Measurements from ENCODE around the gene TRIM41. TPM values are rescaled to one million over a fixed set of nuclear protein-coding genes. Genes with fewer than 3 reads are reported as not detected.
A peak's percentile ranks its signal among the peaks of the same experiment; 100 is the strongest.

The TRIM41 gene
- polyA plus RNA-seq, 1 donor, result 35.4 TPM

DNA sequence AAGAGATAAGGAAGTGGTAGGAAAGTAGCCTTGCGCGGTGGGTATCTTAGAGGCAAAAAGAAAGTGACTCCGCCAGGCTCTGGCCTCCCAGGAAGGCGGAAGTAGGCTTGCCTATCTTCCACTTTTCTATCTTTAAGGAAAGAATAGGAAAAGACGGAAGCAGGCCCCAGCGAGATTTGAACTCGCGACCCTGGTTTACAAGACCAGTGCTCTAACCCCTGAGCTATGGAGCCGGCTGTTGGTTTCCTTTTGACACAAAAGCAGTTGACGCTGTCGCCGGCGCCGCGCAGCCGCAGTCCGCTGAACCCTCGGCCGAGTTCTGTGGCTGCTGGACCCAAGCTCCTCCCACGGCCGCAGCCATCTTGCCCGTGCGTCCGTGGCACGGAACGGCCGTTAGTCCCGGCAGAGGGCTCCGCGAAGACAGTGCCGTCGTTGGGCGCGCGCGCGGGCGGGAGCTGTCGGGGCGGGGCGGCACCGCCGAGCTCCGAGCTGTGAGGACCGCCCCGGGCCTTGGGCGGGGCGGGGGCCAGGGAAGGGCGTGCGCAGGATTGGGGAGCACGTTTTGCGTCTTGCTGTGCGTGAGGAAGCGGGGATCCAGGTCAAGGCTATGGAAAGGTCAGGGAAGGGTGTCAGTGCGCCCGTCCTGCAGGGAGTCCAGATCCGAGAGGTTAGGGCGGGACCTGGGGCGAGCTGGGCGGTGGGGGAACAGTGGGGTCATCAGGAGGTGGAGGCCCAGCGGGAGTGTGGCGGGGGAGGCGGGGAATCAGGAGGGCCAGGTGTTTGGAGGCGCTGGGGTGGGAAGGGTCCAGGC, 31.4 kb upstream of the TRIM41 start:
- DNase-seq, result peak; percentile 94

DNA sequence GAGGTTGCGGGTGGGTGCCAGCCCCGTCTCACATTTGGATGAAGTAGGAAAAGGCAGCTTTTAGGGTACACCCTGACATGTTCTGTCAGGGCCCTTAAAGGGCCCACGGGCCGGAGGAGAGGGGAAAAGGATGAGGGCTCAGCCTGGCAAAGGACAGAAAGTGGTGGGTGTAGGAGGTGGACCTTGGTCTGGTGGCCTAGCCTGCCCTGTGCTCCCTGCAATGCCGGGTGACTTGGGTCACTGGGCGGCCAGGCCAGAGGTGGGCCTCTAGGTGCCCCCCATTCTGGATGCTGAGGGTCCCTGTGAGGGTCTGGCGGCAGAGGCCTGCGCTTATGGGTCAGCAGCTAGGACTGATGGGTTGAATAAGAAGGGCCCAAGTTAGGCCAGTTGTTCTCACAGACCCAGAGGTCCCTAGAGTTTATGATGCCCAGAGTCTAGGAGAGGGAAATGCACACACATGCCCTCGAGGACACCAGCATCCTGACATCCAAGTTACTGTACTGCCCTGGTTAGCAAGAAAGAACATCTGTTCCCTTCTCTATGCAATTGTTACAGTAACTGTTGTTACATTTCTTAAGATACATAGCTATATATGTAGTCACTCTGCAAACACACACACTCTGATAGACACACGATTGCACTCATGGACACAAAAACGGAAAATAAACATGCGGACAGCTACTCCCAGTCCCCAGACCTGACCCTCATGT, 30.6 kb upstream of the TRIM41 start:
- DNase-seq, result no peak

DNA sequence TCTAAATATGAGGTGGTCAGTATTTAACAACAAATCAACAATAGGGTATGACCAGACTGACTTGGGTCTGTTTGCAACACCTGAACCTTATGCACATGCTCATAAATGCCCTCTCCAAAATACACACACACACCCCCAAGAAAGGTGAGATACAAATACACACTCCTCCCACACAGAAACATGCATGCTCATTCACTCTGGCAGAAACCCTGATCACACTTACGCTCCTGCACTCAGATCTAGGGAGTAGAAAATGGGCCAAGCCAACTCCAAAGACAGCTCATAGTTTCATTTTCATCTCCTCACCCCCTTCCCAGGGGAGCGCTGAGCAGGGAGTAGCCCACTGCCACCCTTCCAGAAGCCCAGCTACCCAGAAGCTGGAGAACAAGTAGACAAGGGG, 29.4 kb upstream of the TRIM41 start:
- no peak for DNase-seq

DNA sequence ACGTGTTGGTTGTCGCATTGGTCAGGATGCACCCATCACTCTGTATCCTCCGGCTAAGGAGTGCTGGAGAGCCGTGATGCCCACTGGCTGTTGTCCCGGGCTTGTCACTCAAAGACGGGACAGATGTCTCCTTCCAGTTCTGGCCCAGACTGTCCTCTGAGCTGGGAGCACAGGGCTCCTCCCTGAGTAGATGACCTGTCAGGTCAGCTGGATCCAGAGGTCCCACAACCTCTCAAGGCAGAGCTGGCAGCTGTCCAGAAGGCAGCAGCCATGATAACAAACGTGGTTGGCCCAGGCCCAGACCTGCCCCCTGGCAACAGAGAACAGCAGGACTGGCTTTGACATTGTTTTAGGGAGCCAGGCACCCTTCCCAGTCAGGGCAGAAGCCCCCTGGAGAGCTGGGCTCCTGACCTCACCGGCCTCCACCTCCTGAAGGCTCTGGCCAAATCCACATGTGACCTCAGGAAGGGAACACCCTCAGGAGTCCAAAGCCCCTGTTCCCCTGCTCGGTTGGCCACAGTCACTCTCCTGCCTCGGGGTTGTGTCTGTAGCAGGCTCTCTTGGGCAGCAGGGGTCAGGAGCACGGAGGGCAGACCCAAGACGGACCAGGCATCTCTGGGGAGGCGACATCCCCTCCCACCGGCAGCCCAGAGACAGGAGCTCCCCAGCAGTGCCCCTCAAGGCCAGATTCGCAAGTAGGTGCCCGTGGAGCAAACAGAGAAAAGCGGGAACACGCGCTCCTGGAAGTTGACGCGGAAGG, 28.4 kb upstream of the TRIM41 start:
- no peak for DNase-seq

DNA sequence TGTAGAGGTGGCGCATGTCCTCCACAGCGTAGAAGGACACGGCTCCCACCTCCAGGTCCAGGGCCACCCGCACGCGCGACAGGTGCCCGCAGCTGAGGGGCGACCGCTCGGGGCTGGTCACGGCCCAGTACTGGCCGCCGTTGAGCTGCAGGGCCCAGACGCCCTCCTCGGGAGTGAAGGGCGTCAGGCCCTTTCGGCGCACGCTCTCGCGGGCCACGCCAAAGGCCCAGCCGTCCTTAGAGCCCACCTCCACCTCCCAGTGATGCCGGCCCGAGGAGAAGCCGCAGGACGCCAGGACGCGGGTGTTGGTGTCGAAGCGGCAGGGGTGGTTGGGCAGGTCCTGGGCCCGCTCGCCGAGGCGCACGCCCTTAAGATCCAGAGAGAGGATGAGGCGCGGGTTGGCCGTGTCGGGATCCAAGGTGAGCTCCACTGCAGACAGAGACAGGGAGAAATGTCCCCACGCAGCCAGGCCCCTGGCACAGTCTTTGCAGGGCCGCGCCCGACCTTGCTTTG, 27.8 kb upstream of the TRIM41 start:
- no peak for DNase-seq

DNA sequence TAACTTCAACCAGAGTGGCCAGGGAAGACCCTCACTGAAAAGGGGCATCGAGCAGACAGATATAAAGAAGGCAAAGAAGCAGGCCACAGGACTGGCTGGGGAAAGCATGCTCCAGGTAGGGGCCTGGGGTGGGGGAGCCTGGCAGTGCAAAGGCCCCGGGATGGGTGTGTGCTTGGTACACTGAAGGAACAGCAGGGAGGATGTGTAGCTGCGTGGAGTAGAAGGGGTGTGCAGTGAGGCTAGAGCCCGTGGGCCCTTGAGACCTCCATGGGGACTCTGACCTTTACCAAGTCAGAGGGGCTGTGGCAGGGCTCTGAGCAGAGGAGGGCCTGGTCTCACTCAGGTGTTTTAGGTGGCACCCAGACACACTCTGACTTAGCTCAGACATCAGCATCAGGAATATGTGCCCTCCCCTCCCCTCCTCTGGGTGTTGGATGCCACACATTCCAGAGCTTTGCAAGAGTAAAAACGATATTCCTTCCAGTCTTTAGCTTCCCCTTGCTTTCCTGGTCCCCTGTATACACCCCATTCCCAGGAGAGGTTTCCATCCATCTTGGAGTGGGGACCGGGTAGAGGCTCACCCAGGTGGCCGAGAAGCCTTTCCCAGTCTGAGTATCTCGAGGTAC, 25.6 kb upstream of the TRIM41 start:
- DNase-seq, result no peak

DNA sequence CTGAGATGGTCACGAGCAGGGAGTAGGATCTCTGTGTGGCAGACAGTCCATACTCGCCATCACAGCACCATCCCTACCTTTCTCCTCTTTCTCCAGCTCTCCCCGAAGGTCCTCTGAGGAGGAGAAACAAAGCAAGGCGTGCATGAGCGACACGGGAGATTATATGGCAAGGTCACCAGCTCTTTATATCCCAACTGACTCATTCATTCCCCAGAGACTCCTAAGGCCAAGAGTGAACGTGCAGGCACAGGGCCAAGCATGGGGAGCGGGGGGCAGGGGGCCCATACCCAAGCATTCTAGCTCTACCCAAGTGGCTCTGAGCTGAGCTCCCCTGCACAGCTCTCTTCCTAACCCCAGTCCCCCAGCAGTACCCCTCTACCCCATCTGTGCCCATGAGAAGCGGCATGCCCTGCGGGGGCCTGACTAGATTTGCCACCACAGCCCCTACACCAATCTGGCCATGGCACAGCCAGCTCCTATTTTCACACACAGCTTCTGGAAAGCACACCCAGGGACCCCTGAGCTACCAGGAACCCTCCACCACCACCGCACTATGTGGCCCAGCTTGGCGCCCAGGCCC, 24.9 kb upstream of the TRIM41 start:
- DNase-seq, result no peak

DNA sequence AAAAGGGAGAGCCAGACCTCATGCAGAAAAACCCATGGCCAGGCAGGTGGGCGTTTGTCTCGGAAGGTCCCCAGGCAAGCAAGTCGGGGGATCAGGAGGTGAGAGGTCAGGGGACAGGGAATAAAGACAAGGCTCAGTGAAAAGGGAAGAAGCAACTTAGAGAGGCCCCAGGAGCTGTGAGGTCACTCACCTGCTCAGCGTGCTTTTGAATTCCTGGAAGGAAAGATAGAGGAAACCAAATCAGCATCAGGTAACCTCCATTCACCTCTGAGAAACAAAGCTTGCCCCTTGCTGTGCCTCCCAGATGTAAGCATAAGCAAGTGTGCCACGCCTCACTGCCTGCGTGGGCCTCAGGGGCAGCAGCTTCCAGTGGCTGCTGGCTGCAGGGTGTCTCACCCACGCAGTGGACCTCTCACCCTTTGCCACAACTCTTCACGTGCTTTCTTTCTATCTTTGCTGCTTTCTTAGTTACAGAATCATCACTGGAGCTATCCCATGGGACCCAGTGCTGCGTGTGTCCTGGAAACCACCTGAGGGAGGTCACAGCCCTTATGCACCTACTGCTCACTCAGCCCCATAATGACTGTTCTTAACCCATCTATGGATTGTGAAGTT, 24.1 kb upstream of the TRIM41 start:
- DNase-seq, result no peak

DNA sequence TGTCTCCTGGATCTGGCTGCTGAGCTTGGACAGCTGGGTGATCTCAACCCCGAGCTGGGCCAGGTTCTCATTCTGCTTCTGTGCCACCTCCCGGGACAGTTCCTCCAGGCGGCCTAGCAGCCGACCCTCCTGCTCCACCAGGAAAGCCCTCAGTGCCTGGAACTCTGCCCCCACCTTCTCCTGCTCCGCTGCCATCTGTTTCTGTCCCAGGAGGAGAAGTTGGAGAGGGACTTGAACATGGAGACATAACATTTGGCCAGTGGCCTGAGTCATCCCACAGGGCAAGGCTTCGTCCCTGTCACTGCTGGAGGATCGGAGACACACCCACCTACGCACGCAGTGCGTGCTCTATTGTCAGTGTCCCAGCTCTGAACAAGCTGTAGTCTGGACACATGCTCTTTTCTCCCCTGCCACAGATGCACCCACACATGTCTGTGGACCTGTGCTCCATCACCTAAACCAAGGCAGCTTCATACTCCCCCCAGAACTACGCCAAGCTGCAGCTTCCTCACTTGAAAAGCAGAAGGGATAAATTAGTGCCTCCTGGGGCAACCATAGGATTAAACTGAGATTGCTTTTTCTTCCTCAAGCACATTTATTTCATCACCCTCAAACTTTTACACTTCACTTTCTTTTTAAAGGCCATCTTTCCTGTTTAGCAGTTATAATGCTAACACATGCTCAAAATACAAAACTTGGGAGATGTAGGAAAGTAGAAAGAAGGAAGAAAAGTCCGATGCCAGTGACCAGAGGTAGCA, 23.0 kb upstream of the TRIM41 start:
- no peak for DNase-seq

DNA sequence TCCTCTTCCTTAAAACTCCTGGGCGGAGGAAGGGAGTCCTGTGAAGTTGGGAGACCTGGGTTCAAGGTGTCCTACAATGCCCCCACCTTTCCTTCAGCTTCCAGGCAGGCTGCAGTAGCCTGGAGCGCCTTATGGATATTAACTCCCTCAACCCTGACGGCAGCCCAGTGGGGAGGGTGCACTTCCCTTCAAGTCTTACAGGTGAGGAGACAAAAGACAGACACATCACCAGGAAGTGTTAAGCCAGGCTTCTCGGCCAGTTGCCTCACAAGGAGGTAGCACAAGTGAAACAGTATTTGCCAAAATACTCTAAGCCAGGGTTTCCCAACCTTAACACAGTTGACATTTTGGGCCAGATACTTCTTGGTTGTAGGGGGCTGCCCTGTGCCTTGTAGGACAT, 22.3 kb upstream of the TRIM41 start:
- no peak for DNase-seq

DNA sequence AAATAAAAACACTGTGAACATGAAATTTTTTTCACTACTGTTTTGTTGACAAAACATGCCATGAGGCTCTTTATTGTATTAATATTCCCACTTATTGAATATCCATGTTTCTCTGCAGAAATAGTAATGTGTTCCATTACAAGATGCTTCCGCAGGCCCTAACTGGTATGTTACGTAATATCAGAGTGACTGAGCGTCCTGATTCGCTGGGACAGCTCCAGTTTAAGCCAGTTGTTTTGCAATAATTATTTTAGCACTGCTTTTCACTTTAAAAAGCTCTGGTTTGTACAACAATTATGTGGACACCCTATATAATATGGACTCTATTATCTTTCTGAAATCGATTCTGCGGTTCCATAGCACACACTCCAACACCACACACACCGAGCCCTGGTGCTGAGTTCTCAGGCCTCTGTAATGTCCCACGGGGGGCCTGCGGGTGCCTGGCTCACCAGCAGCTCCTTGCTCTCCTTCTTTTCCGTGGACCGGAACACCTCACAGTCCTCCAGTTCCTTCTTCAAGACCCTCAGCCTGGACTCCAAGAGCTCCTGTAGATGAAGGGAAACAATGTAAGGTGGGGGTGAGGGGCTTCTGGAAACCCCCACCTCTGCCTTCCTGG, 19.9 kb upstream of the TRIM41 start:
- DNase-seq, result no peak

DNA sequence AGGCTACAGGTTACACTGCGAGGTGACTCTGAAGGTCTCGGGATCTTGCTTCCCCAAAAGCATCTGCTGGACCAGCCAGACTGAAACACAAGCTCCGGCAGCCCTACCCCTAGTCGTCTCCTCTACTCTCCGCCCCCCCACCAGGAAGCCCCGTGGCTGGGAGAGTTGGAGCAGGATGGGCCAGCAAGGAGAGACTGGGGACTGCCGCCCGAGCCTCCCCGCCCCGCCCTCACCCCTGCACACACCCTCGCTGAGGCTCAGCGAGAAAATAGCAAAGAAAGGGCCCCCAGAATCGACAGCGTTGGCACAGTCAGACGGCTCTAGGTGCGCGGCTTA, 19.3 kb upstream of the TRIM41 start:
- DNase-seq, result no peak

DNA sequence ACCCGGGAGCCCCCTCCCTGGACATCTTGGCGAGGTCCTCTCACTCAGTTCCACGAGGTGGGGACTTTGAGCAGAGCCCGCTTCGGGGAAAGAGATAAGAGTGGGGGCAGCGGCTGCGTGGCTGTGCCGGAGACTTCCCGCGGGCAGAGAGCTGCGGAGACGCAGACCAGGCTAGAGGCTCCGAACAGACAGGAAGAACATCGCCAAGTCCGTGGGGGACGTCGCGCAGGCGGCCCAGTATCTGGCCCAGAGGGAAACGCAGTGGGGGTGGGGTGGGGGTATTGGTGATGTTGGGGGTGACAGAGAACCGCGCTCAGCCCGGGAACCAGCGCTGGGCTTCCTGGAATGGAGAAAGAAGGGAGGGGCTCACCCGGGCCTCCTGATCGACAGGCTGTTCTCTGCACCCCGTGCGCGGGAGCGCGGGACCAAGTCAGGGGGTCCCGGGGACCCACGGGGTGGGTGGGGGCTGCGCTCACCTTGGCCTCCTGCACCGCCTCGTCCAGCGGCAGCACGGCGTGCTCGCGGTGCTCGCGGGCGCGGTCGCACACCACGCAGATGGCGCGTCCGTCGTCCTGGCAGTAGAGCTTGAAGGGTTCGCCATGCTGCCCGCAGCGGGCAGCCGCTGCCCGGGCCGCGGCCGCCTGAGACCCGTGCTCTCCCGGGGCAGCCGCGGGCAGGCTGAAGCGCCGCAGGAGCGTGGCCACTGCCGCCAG, 18.8 kb upstream of the TRIM41 start:
- no peak for DNase-seq

DNA sequence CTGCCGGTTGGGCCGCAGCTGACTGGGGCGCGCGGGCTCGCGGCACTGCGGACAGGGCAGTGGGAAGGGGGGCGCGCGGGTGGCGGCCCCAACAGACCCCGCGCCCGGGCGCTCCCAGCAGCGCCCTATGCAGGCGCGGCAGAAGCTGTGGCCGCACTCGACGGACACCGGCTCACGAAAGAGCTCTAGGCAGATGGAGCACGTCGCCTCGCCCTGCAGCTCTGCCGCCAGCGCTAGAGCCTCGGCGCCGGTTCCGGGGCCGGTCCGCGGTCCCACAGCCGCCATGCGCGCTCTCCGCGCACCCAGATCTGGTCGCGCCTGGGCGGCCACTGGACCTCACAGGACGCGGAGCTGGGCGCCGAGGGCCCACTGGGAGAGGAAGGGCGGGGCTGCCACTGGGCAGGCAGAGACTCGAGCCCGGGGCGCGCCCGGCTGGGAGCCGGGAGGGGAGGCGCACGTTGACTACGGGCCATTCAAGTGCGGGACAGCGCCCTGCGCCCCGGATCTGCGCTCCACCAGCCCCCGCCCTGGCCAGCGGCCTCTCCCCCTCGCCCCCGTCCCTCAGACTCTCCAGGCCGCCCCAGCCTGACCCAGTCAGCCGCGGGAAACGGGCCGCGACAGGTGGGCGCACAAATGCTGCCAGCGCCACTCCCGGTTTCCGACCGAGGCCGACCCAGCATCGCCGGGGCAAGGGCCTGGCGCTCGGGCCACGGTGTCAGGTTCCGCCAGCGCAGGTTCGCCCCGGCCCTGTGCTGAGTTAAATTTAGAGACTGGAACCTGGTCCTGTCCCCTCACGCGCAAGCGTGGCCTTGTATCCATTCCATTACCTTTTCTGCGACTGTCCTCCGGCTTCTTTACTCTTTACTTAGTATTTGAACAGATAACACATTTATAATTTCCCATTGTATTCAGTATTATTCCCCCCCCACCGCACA, 18.0 kb upstream of the TRIM41 start, which contains the start of gene TRIM7:
TSS of gene TRIM7 (minus strand) at position 371 of the 935 bp plus-strand sequence. CDS start at position 285, 86 bp downstream.
- DNase-seq, result no peak

DNA sequence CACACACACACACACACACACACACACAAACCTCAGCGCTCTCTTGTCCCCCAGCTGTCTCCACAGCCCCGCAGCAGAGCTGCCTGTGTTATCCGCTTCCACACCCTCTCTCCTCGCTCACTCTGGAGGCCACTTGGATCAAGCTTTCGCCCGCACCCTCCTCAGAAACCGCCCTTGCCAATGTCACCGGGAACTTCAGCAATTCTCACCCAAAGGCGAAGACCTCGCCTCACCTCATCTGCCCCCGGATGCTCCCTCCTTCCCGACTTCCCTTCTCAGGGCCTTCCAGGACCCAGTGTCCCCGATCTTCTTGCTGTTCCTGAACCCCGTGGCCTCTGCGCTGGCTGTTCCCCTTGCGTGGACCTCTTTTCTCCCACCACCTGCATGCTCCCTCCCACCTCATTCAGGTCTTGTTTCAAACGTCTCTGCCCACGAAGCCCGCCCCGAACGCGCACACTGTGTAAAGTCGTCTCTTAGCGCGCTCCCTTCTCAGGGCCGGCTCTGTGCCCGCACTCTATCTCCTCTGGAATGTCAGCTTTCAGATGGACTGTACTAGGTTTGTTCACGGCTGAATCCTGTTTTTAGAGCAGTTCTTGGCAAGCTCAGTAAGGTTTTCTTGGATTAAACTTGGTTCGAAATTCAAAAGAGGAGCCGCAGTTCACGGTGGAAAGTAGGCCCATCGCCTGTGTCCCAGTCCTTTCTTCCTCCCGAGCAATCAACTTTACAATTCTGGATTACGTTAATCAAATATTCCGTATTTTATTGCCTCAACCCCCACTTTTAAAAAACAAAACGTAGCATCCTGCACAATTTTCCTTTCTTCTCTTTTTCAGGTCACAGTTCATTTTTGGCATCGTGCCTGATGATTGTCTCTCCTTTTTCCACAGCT, 17.1 kb upstream of the TRIM41 start:
- no peak for DNase-seq

DNA sequence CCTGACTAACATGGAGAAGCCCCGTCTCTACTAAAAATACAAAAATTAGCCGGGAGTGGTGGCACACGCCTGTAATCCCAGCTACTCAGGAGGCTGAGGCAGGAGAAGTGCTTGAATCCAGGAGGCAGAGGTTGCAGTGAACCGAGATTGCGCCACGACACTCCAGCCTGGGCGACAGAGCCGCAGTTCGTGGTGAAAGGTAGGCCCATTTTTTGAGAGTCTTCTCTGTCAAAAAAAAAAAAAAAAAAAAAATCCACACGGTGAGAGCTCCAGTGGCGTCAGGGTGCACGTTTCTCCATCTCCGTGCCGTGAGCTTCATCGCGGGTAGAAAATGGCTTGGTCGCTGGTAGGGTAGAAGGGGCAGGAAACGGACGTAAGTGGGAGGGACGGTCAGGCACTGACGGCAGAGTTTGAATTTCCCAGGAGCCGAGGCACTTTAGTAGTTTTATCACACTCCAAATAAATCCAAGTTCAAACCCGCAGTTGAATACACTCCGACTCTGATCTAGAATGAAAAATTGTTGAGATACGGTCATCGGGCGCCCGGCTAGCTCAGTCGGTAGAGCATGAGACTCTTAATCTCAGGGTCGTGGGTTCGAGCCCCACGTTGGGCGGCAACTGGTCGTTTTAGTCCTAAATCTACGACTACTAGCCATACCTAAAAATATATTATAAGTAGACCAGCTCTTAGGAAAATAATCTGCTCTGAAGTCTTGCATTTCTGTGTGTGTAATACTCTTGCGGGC, 15.7 kb upstream of the TRIM41 start:
- DNase-seq, result peak; percentile 69

DNA sequence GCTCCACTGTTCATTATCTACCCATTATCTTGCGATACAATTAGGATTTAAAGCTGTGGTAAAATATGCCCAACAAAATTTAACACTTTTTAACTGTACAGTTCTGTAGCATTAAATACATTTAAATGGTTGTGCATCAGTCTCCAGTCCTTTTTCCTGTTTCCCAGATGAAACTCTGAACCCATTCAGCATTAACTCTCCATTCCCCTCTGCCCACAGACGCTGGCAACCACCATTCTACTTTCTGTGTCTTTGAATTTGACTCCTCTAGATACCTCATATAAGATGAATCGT, 15.2 kb upstream of the TRIM41 start:
- DNase-seq, result no peak
